ENCODE measurements around the gene MAP1LC3A. TPM values are rescaled to one million over a fixed set of nuclear protein-coding genes. Genes with fewer than 3 reads are reported as not detected.
A peak's percentile ranks its signal among the peaks of the same experiment; 100 is the strongest.

Gene MAP1LC3A
- total and polyA plus RNA-seq, 3 experiments from 2014 or later, result 1.5 to 8.5 (median 1.7) TPM

DNA sequence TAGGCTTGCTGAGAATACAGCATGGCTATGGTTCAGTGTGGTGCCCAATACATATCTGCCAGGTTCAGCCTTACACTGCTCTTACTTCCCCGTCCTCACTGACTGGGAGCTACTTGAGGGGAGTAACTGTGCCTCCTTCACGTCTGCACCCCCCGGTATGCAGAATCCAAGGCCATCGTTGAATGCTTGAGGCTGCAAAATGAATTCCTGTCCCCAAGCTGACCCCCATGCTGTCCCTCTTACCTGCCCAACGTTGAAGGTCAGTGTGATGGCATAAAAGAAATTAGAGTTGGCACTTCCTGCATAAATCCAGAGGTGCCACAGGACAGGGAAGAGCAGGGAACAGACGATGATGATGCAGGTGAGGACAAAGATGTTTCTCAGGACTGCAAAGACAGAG is 16.3 kb downstream of the MAP1LC3A start:
- DNase-seq, result no peak

DNA sequence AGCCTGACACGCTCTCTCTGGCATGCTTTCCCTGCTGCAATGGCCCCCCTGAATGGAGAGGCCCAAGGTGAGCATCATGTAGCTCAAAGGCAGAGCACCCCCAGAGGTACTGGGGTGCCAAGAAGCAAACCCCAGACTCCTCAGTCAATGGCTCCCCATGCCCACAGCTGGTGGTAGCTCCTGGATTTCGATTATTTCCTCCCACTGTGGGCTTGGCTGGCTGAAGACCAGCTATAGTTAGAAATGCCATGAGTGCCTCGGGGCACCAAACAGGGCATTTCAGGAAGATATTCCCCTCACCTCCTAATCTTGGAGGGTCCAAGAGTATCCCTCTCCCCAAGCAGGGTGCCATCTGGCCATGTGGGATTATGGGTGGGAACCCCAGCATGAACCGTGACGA is 16.8 kb downstream of the MAP1LC3A start:
- Mint-ChIP-seq H3K9me3 (no peaks in the 10 kb centered on the region), H3K4me1 (peaks cover 16 to 17% (median 17%) of the 10 kb centered on the region in 3 donors), H3K27me3 (no peaks in the 10 kb centered on the region), H3K4me3 (no peak overlapping the region), H3K27ac (no peak overlapping the region), H3K36me3 (peaks cover 5 to 53% (median 22%) of the 10 kb centered on the region in 3 donors)
- Histone ChIP-seq H3K4me3 (ENCODE audit: low read length) (no peak overlapping the region), H3K27me3 (ENCODE audit: insufficient read depth, low read length, poor library complexity, severe bottlenecking) (no peaks in the 10 kb centered on the region), H3K4me1 (ENCODE audit: insufficient read depth, low read length) (peaks cover 5% of the 10 kb centered on the region), H3K27ac (ENCODE audit: low read depth, low read length) (no peak overlapping the region), H3K9me3 (ENCODE audit: low read length) (no peaks in the 10 kb centered on the region), H3K36me3 (ENCODE audit: insufficient read depth, low read length) (no peaks in the 10 kb centered on the region)
- ChIA-PET POLR2A (no interaction called here), CTCF (no interaction called here)
- no peak for DNase-seq

More for the DNA sequence above, 16.3 kb downstream of the MAP1LC3A start:
- H3K4me1 Mint-ChIP-seq, result peaks cover 12 to 13% (median 13%) of the 10 kb centered on the region in 3 donors
- H3K27ac ChIP-seq (ENCODE audit: low read depth, low read length), result no peak overlapping the region
- peak overlapping the region in 2 of 8 donors; percentile 52 to 60 for H3K27ac Mint-ChIP-seq
- ChIA-PET POLR2A (no interaction called here), CTCF (no interaction called here)
- no peaks in the 10 kb centered on the region for H3K9me3 ChIP-seq (ENCODE audit: low read length)
- H3K9me3 Mint-ChIP-seq, result no peaks in the 10 kb centered on the region
- H3K27me3 ChIP-seq (ENCODE audit: insufficient read depth, low read length, poor library complexity, severe bottlenecking), result no peaks in the 10 kb centered on the region
- peaks cover under 1% of the 10 kb centered on the region for H3K4me1 ChIP-seq (ENCODE audit: insufficient read depth, low read length)
- H3K4me3 ChIP-seq (ENCODE audit: low read length), result no peak overlapping the region
- H3K4me3 Mint-ChIP-seq, result no peak overlapping the region
- no peaks in the 10 kb centered on the region for H3K27me3 Mint-ChIP-seq
- peaks cover 5 to 53% (median 22%) of the 10 kb centered on the region in 3 donors for H3K36me3 Mint-ChIP-seq
- peaks cover 1% of the 10 kb centered on the region for H3K36me3 ChIP-seq (ENCODE audit: insufficient read depth, low read length)

GRCh38 chr20:34575756-34576155 is 17.2 kb downstream of the MAP1LC3A start:
- H3K27ac Mint-ChIP-seq, result no peak overlapping the region
- Histone ChIP-seq H3K27me3 (ENCODE audit: insufficient read depth, low read length, poor library complexity, severe bottlenecking) (no peaks in the 10 kb centered on the region), H3K4me3 (ENCODE audit: low read length) (no peak overlapping the region), H3K27ac (ENCODE audit: low read depth, low read length) (no peak overlapping the region), H3K36me3 (ENCODE audit: insufficient read depth, low read length) (no peaks in the 10 kb centered on the region), H3K9me3 (ENCODE audit: low read length) (no peaks in the 10 kb centered on the region), H3K4me1 (ENCODE audit: insufficient read depth, low read length) (peaks cover 9% of the 10 kb centered on the region)
- ChIA-PET POLR2A (no interaction called here), CTCF (no interaction called here)
- no peak for DNase-seq
- peaks cover 21% of the 10 kb centered on the region in 3 donors for H3K4me1 Mint-ChIP-seq
- no peaks in the 10 kb centered on the region for H3K27me3 Mint-ChIP-seq
- no peak overlapping the region for H3K4me3 Mint-ChIP-seq
- H3K36me3 Mint-ChIP-seq, result peaks cover 5 to 57% (median 22%) of the 10 kb centered on the region in 3 donors
- no peaks in the 10 kb centered on the region for H3K9me3 Mint-ChIP-seq

- no peaks in the 10 kb centered on the region for H3K9me3 ChIP-seq (ENCODE audit: low read length)
- Mint-ChIP-seq H3K4me3 (no peak overlapping the region), H3K27me3 (no peaks in the 10 kb centered on the region), H3K27ac (no peak overlapping the region), H3K36me3 (peaks cover 0 to 55% (median 21%) of the 10 kb centered on the region in 3 donors), H3K9me3 (no peaks in the 10 kb centered on the region), H3K4me1 (peaks cover 21 to 22% (median 21%) of the 10 kb centered on the region in 3 donors)
- peaks cover 10% of the 10 kb centered on the region for H3K4me1 ChIP-seq (ENCODE audit: insufficient read depth, low read length)
- no peak for DNase-seq
- ChIA-PET CTCF (no interaction called here), POLR2A (no interaction called here)
- no peaks in the 10 kb centered on the region for H3K36me3 ChIP-seq (ENCODE audit: insufficient read depth, low read length)
- no peak overlapping the region for H3K4me3 ChIP-seq (ENCODE audit: low read length)
- no peak overlapping the region for H3K27ac ChIP-seq (ENCODE audit: low read depth, low read length)
- no peaks in the 10 kb centered on the region for H3K27me3 ChIP-seq (ENCODE audit: insufficient read depth, low read length, poor library complexity, severe bottlenecking)
Observed at GRCh38 chr20:34577061-34577460, 18.5 kb downstream of the MAP1LC3A start.

DNA sequence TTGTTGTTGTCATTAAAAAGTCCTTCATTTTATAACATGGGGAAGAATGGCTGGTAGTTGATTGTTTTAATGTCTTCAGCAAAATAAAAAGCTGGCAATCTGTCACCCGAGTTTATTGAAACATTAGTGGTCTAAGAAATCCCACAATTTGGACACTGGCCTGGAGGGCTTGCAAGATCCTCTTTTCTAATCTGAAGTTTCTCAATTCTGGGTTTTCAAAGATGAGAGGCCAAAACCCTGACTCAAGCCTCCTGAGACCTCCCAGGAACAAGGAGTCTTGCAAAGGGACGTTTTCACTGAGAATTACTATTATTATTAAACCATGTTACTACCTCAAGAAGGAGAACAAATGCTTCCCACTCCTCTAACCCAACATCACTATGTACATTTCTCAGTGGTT is 19.5 kb downstream of the MAP1LC3A start:
- Mint-ChIP-seq H3K9me3 (no peaks in the 10 kb centered on the region), H3K36me3 (peaks cover 0 to 53% (median 21%) of the 10 kb centered on the region in 3 donors), H3K27me3 (no peaks in the 10 kb centered on the region), H3K4me1 (peaks cover 21 to 22% (median 21%) of the 10 kb centered on the region in 3 donors), H3K27ac (peak overlapping the region in 1 of 8 donors; percentile 22), H3K4me3 (no peak overlapping the region)
- Histone ChIP-seq H3K4me3 (ENCODE audit: low read length) (no peak overlapping the region), H3K27ac (ENCODE audit: low read depth, low read length) (no peak overlapping the region), H3K27me3 (ENCODE audit: insufficient read depth, low read length, poor library complexity, severe bottlenecking) (no peaks in the 10 kb centered on the region), H3K4me1 (ENCODE audit: insufficient read depth, low read length) (peaks cover 10% of the 10 kb centered on the region), H3K36me3 (ENCODE audit: insufficient read depth, low read length) (no peaks in the 10 kb centered on the region), H3K9me3 (ENCODE audit: low read length) (no peaks in the 10 kb centered on the region)
- ChIA-PET POLR2A (no interaction called here), CTCF (no interaction called here)
- no peak for DNase-seq

DNA sequence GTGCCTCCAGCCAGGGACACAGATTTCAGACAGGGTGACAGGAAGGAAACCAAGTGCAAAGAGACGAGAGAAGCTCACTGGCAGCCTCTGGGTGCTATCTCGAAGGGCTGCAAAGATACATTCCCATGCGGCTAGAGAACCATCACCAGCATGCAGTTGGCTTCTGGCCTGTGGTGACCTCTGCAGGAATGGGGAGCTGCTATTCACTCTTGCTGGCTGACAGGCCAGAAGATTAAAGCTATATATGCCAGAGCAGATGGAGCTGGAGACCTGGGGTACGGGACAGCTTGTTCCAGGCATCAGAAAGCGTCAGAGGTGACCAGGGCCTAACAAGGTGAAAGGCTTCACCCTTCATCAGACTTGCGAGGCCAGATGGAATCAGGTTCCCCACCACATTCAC is 20.0 kb downstream of the MAP1LC3A start:
- CTCF ChIA-PET, result interaction anchor here (1.3 kb wide), 1 partner anchor 19 kb away, joined by 3 read pairs; no protein-coding TSS in a partner anchor
- no peak for DNase-seq

GRCh38 chr20:34579191-34579978 is 20.9 kb downstream of the MAP1LC3A start:
- POLR2A ChIA-PET, result no interaction called here
- CTCF ChIA-PET, result interaction anchor here (1.3 kb wide), 1 partner anchor 19 kb away, joined by 3 read pairs; no protein-coding TSS in a partner anchor
- DNase-seq, result no peak
- Mint-ChIP-seq H3K9me3 (no peaks in the 10 kb centered on the region), H3K36me3 (peaks cover 0 to 50% (median 15%) of the 10 kb centered on the region in 3 donors), H3K27me3 (no peaks in the 10 kb centered on the region), H3K27ac (peak overlapping the region; percentile 11 to 95 (median 86)), H3K4me1 (peaks cover 21 to 22% (median 21%) of the 10 kb centered on the region in 3 donors), H3K4me3 (peak overlapping the region in 1 of 7 donors; percentile 19)
- Histone ChIP-seq H3K27me3 (ENCODE audit: insufficient read depth, low read length, poor library complexity, severe bottlenecking) (no peaks in the 10 kb centered on the region), H3K36me3 (ENCODE audit: insufficient read depth, low read length) (no peaks in the 10 kb centered on the region), H3K27ac (ENCODE audit: low read depth, low read length) (no peak overlapping the region), H3K4me3 (ENCODE audit: low read length) (no peak overlapping the region), H3K4me1 (ENCODE audit: insufficient read depth, low read length) (peaks cover 10% of the 10 kb centered on the region), H3K9me3 (ENCODE audit: low read length) (no peaks in the 10 kb centered on the region)

More for the DNA sequence above, 20.0 kb downstream of the MAP1LC3A start:
- H3K4me3 Mint-ChIP-seq, result no peak overlapping the region
- H3K36me3 Mint-ChIP-seq, result peaks cover 0 to 53% (median 18%) of the 10 kb centered on the region in 3 donors
- Histone ChIP-seq H3K4me1 (ENCODE audit: insufficient read depth, low read length) (peaks cover 10% of the 10 kb centered on the region), H3K4me3 (ENCODE audit: low read length) (no peak overlapping the region), H3K36me3 (ENCODE audit: insufficient read depth, low read length) (no peaks in the 10 kb centered on the region), H3K9me3 (ENCODE audit: low read length) (no peaks in the 10 kb centered on the region), H3K27me3 (ENCODE audit: insufficient read depth, low read length, poor library complexity, severe bottlenecking) (no peaks in the 10 kb centered on the region), H3K27ac (ENCODE audit: low read depth, low read length) (no peak overlapping the region)
- H3K27me3 Mint-ChIP-seq, result no peaks in the 10 kb centered on the region
- peak overlapping the region in 1 of 8 donors; percentile 18 for H3K27ac Mint-ChIP-seq
- H3K9me3 Mint-ChIP-seq, result no peaks in the 10 kb centered on the region
- POLR2A ChIA-PET, result no interaction called here
- peaks cover 21 to 22% (median 21%) of the 10 kb centered on the region in 3 donors for H3K4me1 Mint-ChIP-seq
